B cell (primary cell): ENCODE data around the gene CACHD1. TPM values are rescaled to one million over a fixed set of nuclear protein-coding genes. Genes with fewer than 3 reads are reported as not detected.

ENCODE experiments used
- ATAC-seq: fragments of 200-7000 bp; cut with Tn5 transposase; one replicate; pipeline ENCODE4 v1.10.0; 2021; ENCODE audit warnings: low read depth, mild to moderate bottlenecking, moderate number of reproducible peaks, moderate library complexity
- CTCF ChIA-PET: fragments of 350-600 bp; sonication (Branson Sonifier 250); formaldehyde crosslinking; loops from one replicate; lab custom pipeline; 2021; ENCODE audit warnings: antibody characterized with exemption, inconsistent platforms; lab: Charles Lee
- POLR2A ChIA-PET: fragments of 350-600 bp; sonication (Branson Sonifier 250); formaldehyde crosslinking; loops from one replicate; lab custom pipeline; 2021; ENCODE audit warnings: antibody characterized with exemption; lab: Charles Lee
- DNase-seq: peaks from one replicate; pipeline ENCODE4 v3.0.0; 2013
- H2AFZ ChIP-seq: 2 replicates; pipeline ENCODE4 v1.6.1; 2012; ENCODE audit warnings: mild to moderate bottlenecking, low read depth, low read length; ENCODE audit not compliant: insufficient read depth, poor library complexity, severe bottlenecking
- H3K27ac ChIP-seq, 2 donors: 1 replicate in 1 of 2; 2 replicates in 1 of 2; pipeline ENCODE4 v1.5.1; 2012 to 2013; ENCODE audit warnings: low read length in 2 of 2, mild to moderate bottlenecking in 2 of 2, moderate library complexity in 1 of 2
- H3K27me3 ChIP-seq, 4 experiments: fragments of 200-600 bp in 1 of 4; sonication (generic) in 1 of 4; replicated peaks in 1 of 4; 1 replicate in 2 of 4; 2 replicates in 2 of 4; pipeline versions ENCODE4 v1.6.1 to v1.7.0; 2013 to 2016; ENCODE audit warnings: low read length in 3 of 4, mild to moderate bottlenecking in 2 of 4, mixed read lengths in 1 of 4, moderate library complexity in 1 of 4; ENCODE audit not compliant: insufficient read depth in 4 of 4, control insufficient read depth in 3 of 4; ENCODE audit errors: control extremely low read depth in 1 of 4
- H3K36me3 ChIP-seq, 2 experiments: replicated peaks in 1 of 2; 1 replicate in 1 of 2; 2 replicates in 1 of 2; pipeline versions ENCODE4 v1.6.1 to v1.7.1; 2013; ENCODE audit warnings: low read length in 1 of 2; ENCODE audit not compliant: insufficient read depth in 2 of 2, control insufficient read depth in 1 of 2; ENCODE audit errors: control extremely low read depth in 1 of 2, extremely low read depth in 1 of 2
- H3K4me1 ChIP-seq, 2 donors: fragments of 200-600 bp in 1 of 2; sonication (generic) in 1 of 2; 1 replicate in 1 of 2; 2 replicates in 1 of 2; pipeline versions ENCODE4 v1.5.1 to v1.6.1; 2013 to 2017; ENCODE audit warnings: low read length in 2 of 2; ENCODE audit not compliant: control insufficient read depth in 2 of 2, insufficient read depth in 2 of 2
- H3K4me2 ChIP-seq: replicated peaks from 2 replicates; pipeline ENCODE3; 2012; ENCODE audit warnings: mild to moderate bottlenecking, low read depth, low read length; ENCODE audit not compliant: poor library complexity, severe bottlenecking
- H3K4me3 ChIP-seq, 5 experiments: fragments of 200-600 bp in 1 of 5; sonication (generic) in 1 of 5; 1 replicate in 3 of 5; 2 replicates in 2 of 5; pipeline versions ENCODE4 v1.5.1 to v1.7.0; 2011 to 2016; ENCODE audit warnings: low read length in 4 of 5, mild to moderate bottlenecking in 4 of 5, low read depth in 2 of 5, control low read depth in 1 of 5, moderate library complexity in 1 of 5; ENCODE audit not compliant: insufficient read depth in 1 of 5; ENCODE audit errors: control extremely low read depth in 1 of 5, extremely low read depth in 1 of 5
- H3K79me2 ChIP-seq: fragments of 200-600 bp; sonication (generic); one replicate; pipeline ENCODE4 v1.6.0; 2016; ENCODE audit warnings: low read length; ENCODE audit not compliant: control insufficient read depth, insufficient read depth
- H3K9ac ChIP-seq: fragments of 200-600 bp; sonication (generic); 2 replicates; pipeline ENCODE4 v1.6.1; 2017; ENCODE audit warnings: mild to moderate bottlenecking, low read length, moderate library complexity
- H3K9me3 ChIP-seq, 3 donors: one replicate each; pipeline versions ENCODE4 v1.6.1 to v1.7.1; 2013; ENCODE audit warnings: low read length in 2 of 3; ENCODE audit not compliant: control insufficient read depth in 2 of 3, insufficient read depth in 1 of 3; ENCODE audit errors: control extremely low read depth in 1 of 3
- H4K20me1 ChIP-seq: 2 replicates; pipeline ENCODE4 v1.6.0; 2012; ENCODE audit warnings: mild to moderate bottlenecking, low read length; ENCODE audit not compliant: insufficient read depth, control insufficient read depth, poor library complexity, severe bottlenecking
- H3K27ac Mint-ChIP-seq: one replicate; pipeline ENCODE4 v1.8.0; 2021; ENCODE audit warnings: mixed read lengths
- H3K27me3 Mint-ChIP-seq: one replicate; pipeline ENCODE4 v1.8.0; 2021; ENCODE audit warnings: mixed read lengths
- H3K4me1 Mint-ChIP-seq: one replicate; pipeline ENCODE4 v1.8.0; 2021; ENCODE audit warnings: mixed read lengths
- H3K4me3 Mint-ChIP-seq: one replicate; pipeline ENCODE4 v1.8.0; 2021; ENCODE audit warnings: mixed read lengths
- H3K9me3 Mint-ChIP-seq: one replicate; pipeline ENCODE4 v1.8.0; 2022; ENCODE audit warnings: mixed read lengths; ENCODE audit not compliant: insufficient read depth
- EZH2 ChIP-seq: IDR thresholded peaks from 2 replicates; pipeline ENCODE4 v1.6.1; 2012; ENCODE audit warnings: borderline replicate concordance, low read depth, mild to moderate bottlenecking, moderate library complexity, low read length; ENCODE audit not compliant: insufficient read depth, poor library complexity, severe bottlenecking
- WGBS: methylation state at CpG from one replicate; pipeline ENCODE4 v1.1.5; 2013; ENCODE audit warnings: missing lambda C conversion rate; ENCODE audit not compliant: insufficient coverage; 5-methylcytosine and 5-hydroxymethylcytosine counted together
- intact Hi-C: fragments of 100-400 bp; cut with micrococcal nuclease; formaldehyde crosslinking; loops from one replicate; pipeline ENCODE4 v1.10.0; 2022
- polyA plus RNA-seq: library from polyadenylated mRNA; depleted of rRNA; stranded (reverse); fragments of >200 nt; gene quantifications from 2 replicates; pipeline ENCODE4 v1.2.3, GENCODE V29; 2012
- total RNA-seq, 2 donors: library from RNA; stranded (reverse); fragments of 120-200 nt in 1 of 2; gene quantifications; 1 replicate in 1 of 2; 2 replicates in 1 of 2; pipeline versions ENCODE4 v1.2.3 to v1.2.4, GENCODE V29; 2013 to 2022
- TF ChIP-seq, protein P1 (sequence below): fragments of 200-600 bp; IDR thresholded peaks from one replicate; pipeline ENCODE4 v1.8.0; 2022; ENCODE audit warnings: antibody characterized with exemption, mild to moderate bottlenecking

CACHD1 gene
- total and polyA plus RNA-seq, 2 donors (not counting 1 experiment from before 2014, with no cell fraction given) = not detected

DNA sequence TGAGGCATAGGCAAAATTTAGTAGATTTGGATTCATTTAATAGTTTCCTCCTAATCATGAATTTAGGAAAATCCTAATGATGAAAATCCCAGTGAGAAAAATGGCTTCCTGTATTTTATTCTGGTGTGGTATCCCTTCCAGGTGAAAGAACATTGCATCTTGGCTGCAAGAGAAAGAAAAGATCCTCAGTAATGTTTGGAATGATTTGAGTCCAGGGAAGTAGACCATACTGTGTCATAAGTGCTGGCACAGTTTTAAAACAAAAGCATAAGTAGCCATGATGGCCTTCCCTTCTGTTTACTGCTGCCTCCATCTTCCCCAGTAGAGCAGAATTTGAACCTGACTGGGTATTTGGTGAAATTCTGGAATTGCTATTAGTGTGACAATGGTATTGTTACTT lies 52.8 kb downstream of the CACHD1 start:
- H3K4me3 ChIP-seq = no peak overlapping the region
- no peaks in the 10 kb centered on the region for H3K36me3 ChIP-seq
- H4K20me1 ChIP-seq = no peaks in the 10 kb centered on the region
- ChIA-PET CTCF (no interaction called here), POLR2A (no interaction called here)
- peaks cover 0 to 1% (median 0%) of the 10 kb centered on the region in 3 donors for H3K9me3 ChIP-seq
- Mint-ChIP-seq H3K27ac (no peak overlapping the region), H3K27me3 (peaks cover 9% of the 10 kb centered on the region), H3K4me3 (no peak overlapping the region), H3K4me1 (no peaks in the 10 kb centered on the region), H3K9me3 (no peaks in the 10 kb centered on the region)
- ATAC-seq = no peak
- DNase-seq = no peak
- H3K27ac ChIP-seq = no peak overlapping the region
- H3K79me2 ChIP-seq = no peaks in the 10 kb centered on the region
- H2AFZ ChIP-seq = no peak overlapping the region
- TF ChIP-seq EZH2 = no peak
- TF ChIP-seq, protein P1, sequence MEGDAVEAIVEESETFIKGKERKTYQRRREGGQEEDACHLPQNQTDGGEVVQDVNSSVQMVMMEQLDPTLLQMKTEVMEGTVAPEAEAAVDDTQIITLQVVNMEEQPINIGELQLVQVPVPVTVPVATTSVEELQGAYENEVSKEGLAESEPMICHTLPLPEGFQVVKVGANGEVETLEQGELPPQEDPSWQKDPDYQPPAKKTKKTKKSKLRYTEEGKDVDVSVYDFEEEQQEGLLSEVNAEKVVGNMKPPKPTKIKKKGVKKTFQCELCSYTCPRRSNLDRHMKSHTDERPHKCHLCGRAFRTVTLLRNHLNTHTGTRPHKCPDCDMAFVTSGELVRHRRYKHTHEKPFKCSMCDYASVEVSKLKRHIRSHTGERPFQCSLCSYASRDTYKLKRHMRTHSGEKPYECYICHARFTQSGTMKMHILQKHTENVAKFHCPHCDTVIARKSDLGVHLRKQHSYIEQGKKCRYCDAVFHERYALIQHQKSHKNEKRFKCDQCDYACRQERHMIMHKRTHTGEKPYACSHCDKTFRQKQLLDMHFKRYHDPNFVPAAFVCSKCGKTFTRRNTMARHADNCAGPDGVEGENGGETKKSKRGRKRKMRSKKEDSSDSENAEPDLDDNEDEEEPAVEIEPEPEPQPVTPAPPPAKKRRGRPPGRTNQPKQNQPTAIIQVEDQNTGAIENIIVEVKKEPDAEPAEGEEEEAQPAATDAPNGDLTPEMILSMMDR = no peak
- H3K4me2 ChIP-seq = no peak overlapping the region
- no peak overlapping the region for H3K9ac ChIP-seq
- intact Hi-C loops = no loop called here
- no peaks in the 10 kb centered on the region for H3K4me1 ChIP-seq
- no peaks in the 10 kb centered on the region for H3K27me3 ChIP-seq

DNA sequence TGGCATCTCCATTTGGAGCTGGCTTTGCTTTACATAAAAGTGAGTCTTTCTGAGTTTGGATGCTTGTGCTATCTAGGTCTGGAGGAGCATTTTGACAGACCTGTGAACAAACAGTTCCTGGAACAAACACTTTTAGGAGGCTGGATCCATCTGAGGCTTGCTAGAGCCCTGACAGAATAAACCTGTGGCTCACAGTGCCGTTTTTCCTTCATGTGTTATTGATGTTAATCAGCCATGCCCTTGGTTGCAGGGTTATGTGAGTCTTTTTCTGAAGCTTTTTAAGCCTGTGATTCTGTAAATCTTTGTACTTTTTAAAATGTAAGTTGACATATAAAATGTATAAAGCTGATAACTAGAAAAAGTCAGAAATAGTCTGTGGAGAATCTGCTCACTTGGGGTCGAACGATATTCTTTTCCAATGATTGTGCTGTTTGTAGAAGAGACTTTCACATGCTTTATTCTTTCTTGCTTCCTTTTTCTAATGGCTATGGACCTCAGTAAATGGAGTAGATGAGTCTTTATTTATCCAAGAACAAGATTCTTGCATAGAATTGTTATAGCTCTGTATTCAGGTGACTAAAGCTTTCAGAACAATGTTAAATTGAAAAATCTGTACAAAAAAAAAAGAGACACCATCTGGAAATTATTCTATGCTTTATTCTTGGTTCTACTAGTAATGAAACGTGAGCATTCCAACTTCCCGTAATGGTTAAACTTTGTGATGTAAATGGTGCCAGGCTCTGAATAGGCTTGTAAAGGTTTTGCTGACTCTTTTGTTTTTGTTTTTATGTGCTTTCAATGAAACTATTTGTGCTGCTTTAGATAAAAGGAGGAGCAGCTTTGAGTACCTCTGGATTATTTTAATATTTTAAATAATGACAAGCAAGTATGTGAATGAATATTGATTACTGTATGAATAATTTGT lies 53.7 kb downstream of the CACHD1 start:
- Mint-ChIP-seq H3K9me3 (no peaks in the 10 kb centered on the region), H3K27ac (no peak overlapping the region), H3K4me1 (no peaks in the 10 kb centered on the region), H3K27me3 (peaks cover 5% of the 10 kb centered on the region), H3K4me3 (no peak overlapping the region)
- no peak overlapping the region for H2AFZ ChIP-seq
- H3K9me3 ChIP-seq = peaks cover 0 to 1% (median 0%) of the 10 kb centered on the region in 3 donors
- no peaks in the 10 kb centered on the region for H3K27me3 ChIP-seq
- no peaks in the 10 kb centered on the region for H4K20me1 ChIP-seq
- ChIA-PET POLR2A (no interaction called here), CTCF (no interaction called here)
- WGBS = 95% methylated on average over 3 of the region's 5 CpGs
- no peaks in the 10 kb centered on the region for H3K79me2 ChIP-seq
- DNase-seq (no peak), ATAC-seq (no peak)
- H3K36me3 ChIP-seq = no peaks in the 10 kb centered on the region
- intact Hi-C loops = no loop called here
- TF ChIP-seq, protein P1 = no peak
- TF ChIP-seq EZH2 = no peak
- H3K27ac ChIP-seq = no peak overlapping the region
- no peak overlapping the region for H3K4me3 ChIP-seq
- H3K4me2 ChIP-seq = no peak overlapping the region
- H3K4me1 ChIP-seq = no peaks in the 10 kb centered on the region
- H3K9ac ChIP-seq = no peak overlapping the region
